Stimulated activated CD8-positive, alpha-beta memory T cell treated with anti-CD3 and anti-CD28 coated beads, Interleukin-4, amount 100 ng/mL, for 1 hour (primary cell): ENCODE measurements around the gene CRK.
"Not testable (repeated sequence)": the region's sequence is repeated elsewhere in the genome, so short reads cannot be mapped to it uniquely, and the experiment has no call there.

Experiments
- DNase-seq, 2 donors: peaks; one replicate each; pipeline ENCODE4 v3.0.0-alpha.2; 2020; ENCODE audit warnings: low read depth in 2 of 2, low spot score in 1 of 2

The CRK gene

DNA sequence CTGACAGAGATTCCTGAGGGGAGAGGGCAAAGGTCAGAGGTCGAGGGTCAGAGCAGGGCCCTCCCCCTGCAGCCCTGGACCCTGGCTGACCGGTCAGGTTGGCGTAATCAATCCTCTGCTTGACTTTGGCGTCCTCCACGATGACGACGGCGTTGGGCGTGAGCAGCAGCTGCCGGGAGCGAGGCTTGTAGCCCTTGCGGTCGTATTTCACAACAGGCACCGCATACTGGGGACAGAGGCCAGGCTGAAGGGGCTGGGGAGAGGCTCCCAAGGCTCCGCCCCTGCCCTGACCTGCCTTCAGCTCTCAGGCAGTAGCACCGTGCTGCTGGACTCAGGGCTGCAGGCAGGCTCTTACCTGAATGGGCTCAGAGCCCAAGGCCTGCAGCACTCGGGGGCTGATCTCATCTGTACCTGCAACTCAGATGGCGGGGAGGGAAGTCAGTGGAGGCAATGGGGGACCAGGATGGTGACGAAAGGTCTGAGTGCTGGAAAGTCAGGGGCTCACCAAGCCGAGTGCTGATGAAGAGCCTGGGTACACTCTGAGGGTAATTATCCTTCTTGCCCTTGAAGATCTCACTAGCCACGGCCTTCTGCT, 12.0 kb upstream of the CRK start:
- no peak for DNase-seq

DNA sequence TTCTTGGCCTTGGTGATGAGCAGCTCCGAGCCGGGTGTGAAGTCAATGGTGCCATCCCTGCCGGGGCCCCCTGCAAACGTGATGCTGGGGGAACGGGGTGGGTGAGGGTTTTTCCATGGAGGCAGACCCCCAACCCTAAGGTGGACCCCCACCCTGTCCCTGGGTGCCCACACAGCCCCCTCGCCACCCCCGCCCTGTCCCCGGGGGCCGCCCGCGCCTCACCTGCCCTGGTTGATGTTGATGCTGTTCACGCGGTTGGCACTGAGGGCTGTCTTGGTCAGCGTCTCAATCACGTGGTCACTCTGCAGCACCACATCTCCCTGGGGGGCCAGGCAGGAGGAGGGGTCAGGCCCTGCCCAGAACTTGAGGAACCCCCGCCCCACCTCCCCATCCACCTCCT, 11.2 kb upstream of the CRK start:
- DNase-seq, result no peak

DNA sequence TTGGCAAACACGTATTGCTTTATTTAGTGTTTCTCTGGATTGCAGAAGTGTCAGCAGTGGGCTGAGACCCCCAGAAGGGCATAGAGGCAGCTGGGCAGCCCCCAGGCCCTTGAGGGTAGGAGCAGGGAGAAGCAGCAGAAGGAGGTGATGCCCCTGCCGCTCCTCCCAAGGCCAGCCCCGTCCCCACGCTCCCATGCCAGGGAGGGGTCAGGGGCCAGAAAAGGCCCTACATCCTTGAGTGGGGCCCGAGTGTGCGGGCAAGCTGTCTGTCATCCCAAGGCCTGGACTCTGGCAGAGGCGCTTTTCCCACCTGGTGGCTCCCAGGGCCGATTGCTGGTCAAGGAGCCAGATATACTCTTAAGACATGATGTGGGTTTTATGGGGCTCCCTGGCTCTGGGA, 8.2 kb upstream of the CRK start:
- no peak for DNase-seq

DNA sequence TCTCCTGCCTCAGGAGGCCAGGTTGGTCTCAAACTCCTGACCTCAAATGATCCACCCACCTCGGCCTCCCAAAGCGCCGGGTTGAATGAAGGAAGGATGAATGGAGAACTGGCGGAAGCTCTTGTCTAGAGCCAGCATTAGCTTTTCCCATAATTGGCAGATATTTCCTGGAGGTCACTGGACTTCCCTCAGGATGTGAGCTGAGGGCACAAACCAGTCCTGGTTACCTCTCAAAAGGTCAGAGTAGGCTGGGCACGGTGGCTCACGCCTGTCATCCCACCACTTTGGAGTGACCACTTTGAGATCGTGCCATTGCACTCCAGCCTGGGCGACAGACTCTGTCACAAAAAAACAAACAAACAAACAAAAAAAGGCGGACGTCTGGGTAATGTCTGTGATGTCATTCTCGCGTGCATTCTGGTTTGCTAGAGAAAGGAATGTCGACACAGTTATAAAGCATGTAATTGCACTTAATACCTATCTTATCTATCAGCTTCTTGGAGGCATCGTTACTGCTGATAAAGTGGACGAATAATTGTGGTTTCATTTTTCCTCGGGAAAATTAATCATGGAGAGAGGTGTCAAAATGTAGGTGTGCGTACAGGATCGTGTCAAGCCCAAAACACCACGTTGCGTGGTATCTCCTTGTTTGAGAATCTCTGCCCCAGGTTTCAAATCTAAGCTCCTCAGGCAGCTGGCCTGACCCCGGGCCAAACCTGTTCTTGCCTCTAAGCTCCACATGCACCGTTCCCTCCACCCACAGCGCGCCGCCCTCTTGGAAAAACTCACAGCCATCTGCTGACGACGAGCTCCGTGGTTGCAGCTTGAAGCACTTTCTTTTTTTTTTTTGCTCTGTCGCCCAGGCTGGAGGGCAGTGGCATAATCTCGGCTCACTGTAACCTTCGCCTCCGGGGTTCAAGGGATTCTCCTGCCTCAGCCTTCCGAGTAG, 6.4 kb upstream of the CRK start:
- no peak for DNase-seq

DNA sequence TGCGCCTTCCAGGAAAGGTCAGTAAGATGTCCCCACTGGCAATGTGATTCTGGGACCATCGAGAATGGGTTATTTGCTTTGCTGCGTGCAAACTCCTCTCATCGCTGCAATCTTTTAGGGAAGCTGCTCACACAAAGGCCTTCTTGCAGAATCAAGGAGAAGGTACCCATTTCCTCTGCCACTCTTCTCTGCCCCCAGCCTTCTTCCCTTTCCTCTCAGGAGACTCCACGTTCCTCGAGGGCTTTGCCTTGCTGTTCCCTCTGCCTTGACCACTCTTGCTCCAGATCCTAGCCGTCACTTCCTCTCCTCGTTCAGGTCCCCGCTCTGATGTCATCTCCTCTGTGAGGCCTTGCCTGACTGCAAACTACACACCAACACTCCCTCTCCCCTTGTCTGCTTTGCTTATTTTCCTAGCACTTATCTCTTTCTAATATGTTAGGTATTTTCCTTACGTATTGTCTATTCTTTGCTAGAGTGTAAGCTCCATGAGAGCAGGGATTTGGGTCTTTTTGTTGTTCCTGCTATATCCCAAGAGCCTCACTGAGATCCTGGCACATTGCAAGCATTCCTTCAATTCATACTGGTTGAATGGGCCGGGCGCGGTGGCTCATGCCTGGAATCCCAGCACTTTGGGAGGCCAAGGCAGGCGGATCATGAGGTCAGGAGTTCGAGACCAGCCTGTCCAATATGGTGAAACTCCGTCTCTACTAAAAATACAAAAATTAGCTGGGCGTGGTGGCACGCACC, 5.3 kb upstream of the CRK start:
- no peak for DNase-seq

DNA sequence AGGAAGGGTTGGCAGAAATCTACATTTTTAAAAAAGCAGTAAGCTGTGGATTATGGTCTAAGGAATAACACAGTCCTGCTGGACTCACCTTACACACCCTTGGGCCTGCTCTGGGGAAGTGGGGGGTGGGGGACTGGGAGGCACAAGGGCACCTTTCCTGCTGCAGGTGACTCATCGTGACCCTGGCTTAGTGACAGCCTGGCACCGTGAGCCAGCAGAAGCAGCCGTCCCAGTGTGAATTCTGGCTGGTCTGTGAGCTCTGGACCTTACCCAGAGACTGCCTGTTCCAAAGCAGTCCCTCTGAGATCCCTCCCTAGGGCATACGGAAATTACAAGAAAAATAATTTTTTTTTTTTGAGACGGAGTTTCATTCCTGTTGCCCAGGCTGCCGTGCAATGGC, 4.2 kb upstream of the CRK start:
- no peak for DNase-seq

DNA sequence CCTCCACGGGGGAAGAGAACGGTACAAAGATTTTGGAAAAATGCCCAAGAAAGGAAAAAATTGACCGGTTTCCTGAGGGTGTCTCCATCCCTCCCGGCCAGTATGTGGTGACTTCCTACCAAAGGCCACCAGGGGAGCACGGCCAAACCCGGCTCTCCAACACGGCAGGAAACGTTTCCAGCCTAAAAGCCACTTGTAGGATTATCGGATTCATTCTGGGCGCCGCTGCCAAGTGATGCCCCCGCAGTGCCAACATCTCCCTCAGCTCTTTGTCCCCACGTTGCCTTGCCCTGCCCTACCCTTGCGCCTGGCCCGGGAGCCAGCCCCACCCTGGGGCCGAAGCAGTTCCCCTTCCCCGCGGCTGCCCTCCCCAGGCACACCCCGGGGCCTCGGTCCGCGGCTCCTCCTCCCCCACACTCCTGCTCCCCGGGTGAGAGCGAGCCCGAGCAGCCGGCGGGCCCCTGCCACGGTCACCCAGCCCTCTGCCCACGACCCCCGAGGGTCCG, 688 bp downstream of the CRK start:
- DNase-seq, result peak in 1 of 2 donors; percentile 17

DNA sequence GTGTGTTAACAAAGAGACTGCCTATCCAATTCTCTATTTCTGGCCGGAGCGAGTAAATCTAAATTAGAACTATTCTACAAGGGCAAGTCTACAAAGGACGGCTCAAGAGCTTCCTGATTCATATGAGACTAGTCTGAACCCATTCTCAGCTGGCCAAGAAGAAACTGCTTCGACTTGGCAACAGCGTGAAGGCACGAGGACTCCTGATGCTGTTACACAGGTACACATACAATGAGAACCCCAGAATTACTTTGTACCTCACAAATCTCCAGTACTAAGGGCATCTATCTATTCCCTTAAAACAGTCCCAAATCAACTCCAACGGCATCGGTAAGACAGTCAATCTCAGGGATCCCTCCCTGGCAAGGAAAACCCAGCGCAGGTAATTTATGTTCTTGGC, 1.5 kb downstream of the CRK start:
- DNase-seq, result no peak

DNA sequence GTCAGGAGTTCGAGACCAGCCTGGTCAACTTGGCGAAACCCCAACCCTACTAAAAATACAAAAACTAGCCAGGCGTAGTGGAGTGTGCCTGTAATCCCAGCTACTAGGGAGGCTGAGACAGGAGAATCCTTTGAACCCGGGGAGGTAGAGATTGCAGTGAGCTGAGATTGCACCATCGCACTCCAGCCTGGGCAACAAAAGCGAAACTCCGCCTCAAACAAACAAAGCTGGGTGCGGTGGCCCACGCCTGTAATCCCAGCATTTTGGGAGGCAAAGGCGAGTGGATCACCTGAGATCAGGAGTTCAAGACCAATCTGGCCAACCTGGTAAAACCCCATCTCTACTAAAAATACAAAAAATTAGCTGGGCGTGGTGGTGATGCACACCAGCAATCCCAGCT, 2.3 kb downstream of the CRK start:
- DNase-seq, result not testable (repeated sequence)

DNA sequence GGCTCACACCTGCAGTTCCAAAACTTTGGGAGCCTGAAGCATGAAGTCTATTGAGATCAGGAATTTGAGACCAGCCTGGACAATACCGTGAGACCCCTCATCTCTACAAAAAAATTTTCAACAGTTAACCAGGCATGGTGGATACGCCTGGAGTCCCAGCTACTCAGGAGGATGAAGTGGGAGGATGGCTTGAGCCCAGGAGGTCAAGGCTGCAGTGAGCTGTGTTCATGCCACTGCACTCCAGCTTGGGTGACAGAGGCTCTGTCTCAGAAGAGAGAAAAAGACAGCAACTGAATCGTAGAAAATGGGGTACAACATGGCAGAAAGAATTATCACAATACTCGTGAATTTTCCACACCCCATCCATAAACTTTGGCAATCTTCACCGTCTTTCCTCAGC, 3.2 kb downstream of the CRK start:
- no peak for DNase-seq

DNA sequence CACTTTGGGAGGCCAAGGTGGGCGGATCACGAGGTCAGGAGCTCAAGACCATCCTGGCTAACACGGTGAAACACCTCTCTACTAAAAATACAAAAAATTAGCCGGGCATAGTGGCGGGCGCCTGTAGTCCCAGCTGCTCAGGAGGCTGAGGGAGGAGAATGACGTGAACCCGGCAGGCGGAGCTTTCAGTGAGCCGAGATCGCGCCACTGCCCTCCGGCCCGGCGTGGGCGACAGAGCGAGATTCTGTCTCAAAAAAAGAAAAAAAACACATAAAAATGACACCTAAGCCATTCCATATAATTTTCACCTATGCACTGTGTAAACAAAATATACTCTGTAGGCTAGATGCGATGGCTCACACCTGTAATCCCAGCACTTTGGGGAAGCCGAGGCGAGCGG, 5.8 kb downstream of the CRK start:
- DNase-seq, result not testable (repeated sequence)

DNA sequence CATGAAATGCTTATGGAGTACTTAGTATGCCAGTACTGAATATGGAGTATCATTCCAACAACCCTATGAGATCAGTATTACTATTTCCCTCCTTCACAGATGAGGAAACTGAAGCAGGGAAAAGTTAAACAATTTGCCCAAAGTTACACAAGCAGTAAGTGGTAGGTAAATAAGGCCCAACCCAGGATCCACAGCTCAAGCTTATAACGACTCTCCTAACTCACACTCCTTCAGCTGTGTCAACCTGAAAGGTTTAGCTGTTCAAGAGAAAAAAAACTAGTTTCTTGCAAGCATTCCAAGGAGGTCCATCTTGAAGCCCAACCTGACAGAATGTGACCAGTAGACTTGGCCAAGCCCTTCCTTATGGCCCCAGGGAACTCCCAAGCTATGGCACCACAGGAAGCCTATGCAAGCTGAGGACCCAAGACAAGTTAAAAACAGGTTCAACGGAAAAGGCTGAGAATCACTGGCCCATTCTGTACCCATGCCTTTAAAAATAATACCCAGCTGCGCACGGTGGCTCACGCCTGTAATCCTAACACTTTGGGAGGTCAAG, 6.5 kb downstream of the CRK start:
- DNase-seq, result no peak

DNA sequence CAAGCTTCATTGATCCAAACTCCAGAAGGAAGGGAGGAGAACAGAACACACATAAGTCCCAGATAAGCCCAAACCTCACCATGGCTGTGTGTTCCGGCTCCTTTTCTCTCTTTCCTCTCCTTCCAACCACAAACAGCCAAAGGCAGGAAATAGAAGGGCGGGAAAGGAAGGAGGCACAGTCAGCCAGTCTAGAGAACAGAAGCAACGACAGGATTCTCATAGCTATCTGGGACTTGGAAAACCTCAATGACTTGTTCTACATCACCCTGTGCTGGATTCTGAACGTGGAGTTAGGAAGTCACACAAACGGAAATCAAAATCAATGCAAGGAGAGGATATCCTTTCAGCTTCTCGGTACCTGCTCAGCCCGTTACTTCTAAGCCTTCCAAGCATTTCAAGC, 9.0 kb downstream of the CRK start:
- no peak for DNase-seq

DNA sequence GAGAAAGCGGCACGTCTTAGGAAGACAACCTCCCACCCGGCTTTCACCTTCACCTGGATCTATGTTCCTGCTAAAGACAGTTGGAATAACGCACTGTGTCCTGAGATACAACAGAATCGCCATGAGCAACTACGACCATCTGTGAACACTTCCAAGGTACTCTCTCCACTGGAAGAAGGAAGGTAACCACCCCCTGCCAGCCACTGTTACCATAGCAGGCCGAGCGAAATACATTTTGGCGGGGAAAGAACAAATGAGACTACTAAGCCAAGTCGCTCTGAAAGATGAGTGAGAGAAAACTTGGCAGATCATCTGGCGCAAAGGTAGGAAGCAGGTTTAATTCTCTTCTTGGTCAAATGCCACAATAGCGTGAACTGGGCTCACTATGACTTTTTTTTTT, 9.8 kb downstream of the CRK start:
- no peak for DNase-seq

DNA sequence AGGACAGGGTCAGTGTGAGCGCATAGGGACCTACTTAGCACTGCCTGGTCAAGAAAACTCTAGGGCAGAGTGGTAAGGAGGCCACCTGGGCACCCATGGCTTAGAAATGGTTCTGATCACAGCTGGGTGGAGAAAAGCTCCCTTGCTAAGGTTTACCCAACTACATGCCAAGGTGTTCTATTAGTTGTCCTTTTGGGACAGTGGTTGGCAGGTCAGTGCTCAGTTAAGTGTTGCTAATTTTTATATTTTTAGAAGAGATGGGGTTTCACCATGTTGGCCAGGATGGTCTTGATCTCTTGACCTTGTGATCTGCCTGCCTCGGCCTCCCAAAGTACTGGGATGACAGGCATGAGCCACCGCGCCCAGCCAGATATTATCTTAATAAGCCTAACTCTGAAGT, 10.3 kb downstream of the CRK start:
- not testable (repeated sequence) for DNase-seq

DNA sequence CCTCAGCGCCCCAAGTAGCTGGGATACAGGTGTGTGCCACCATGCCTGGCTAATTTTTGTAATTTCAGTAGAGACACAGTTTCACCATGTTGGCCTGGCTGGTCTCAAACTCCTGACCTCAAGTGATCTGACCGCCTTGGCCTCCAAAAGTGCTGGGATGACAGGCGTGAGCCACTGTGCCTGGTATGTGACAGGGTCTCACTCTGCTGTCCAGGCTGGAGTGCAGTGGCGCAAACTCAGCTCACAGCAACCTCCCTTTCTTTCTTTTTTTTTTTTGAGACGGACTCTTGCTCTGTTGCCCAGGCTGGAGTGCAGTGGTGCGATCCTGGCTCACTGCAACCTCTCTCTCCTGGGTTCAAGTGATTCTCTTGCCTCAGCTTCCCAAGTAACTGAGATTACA, 13.3 kb downstream of the CRK start:
- not testable (repeated sequence) for DNase-seq

DNA sequence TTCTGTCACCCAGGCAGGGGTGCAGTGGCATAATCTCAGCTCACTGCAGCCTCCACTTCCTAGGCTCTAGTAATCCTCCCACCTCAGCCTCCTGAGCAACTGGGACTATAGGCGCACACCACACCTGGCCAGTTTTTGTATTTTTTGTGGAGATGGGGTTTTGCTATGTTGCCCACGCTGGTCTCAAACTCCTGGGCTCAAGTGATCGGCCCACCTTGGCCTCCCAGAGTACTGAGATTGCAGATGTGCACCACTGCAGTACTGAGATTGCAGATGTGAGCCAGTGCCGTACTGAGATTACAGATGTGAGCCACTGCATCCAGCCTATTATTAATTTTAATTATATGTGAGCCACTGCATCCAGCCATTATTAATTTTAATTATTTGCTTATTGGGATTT, 13.8 kb downstream of the CRK start:
- no peak for DNase-seq

DNA sequence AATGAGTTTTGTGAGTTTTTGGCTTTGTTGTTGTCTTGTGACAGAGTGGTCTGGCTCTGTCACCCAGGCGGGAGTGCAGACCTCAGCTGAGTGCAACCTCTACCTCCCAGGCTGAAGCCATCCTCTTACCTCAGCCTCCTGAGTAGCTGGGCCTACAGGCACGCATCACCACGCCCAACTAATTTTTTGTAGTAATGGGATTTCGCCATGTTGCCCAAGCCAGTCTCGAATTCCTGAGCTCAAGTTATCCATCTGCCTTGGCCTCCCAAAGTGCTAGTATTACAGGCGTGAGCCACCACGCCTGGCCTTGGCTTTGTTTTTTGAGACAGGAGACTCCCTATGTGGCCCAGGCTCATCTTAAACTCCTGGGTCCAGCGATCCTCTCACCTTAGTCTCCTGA, 15.1 kb downstream of the CRK start:
- DNase-seq, result no peak

DNA sequence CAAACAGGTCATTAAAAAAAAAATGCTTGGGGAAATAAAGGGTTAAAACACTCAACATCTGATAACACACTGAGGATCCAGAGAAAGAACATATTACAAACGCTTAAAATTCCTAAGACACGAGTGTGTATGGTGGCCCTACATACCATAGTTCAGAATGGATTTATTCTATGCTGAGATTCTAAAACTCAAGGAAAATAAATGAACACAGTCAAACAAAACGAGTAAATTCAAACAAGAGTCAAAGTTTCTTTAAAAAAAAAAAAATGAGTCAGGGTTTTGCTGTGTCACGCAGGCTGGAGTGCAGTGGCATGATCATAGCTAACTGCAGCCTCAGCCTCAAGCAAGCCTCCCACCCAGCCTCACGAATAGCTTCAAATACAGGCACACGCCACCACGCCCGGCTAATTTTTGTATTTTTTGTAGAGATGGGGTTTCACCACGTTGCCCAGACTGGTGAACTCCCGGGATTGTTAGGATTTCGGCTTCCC, 17.4 kb downstream of the CRK start:
- DNase-seq, result no peak

DNA sequence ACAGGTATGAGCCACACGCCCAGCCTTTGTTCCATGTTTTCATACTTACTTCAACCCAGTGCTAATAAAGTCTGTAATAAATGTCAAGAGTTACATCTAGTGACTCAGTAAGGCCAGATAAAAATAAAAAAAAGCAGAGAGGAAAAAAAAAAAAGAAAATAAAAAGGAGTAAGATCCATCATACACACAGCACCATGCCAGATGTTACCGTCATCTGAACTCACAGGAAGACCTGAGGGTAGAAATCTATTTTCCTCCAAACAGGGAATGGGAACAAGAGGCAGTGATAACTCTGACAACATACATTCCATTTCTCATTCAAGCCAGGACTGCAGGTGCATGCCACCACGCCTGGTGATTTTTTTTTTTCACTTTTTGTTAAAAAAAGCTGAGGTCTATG, 20.7 kb downstream of the CRK start:
- no peak for DNase-seq

DNA sequence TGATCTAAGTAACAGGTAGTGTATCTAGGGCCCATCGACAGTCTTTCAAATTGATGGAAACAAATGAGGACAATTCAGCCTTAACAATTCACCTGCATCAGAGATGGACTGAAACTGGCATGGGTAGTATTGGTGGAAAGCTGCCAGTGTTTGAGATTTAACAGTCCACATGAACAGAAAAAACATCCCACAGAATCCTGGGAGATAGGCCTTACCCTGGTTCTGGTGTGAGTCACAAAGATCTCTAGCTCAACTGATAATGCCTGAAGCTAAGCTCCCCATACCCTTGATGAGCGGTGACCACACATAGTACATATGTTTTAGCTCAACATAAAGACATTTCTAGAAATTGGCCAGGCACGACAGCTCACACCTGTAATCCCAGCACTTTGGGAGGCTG, 21.9 kb downstream of the CRK start:
- no peak for DNase-seq
